Lung (tissue), 12 donors: ENCODE results near the gene THEM5. TPM values are rescaled to one million over a fixed set of nuclear protein-coding genes. Genes with fewer than 3 reads are reported as not detected.

Experiments
- ATAC-seq: fragments of 200-7000 bp; cut with Tn5 transposase; one replicate; pipeline ENCODE4 v1.9.1; 2020; ENCODE audit warnings: moderate number of reproducible peaks; ENCODE audit not compliant: insufficient read depth, low FRiP score
- DNase-seq, 3 donors: peaks; one replicate each; pipeline ENCODE4 v3.0.0-alpha.2; 2013 to 2017
- H3K27ac ChIP-seq, 2 donors: one replicate each; pipeline ENCODE4 v1.5.1; 2013; ENCODE audit warnings: mild to moderate bottlenecking in 2 of 2, moderate library complexity in 2 of 2, control low read depth in 1 of 2, inconsistent platforms in 1 of 2, low read depth in 1 of 2, low read length in 1 of 2
- H3K27me3 ChIP-seq, 3 donors: one replicate each; pipeline ENCODE4 v1.5.1; 2013; ENCODE audit warnings: low read length in 2 of 3; ENCODE audit not compliant: control insufficient read depth in 3 of 3, insufficient read depth in 3 of 3
- H3K36me3 ChIP-seq, 4 donors: one replicate each; pipeline ENCODE4 v1.5.1; 2013; ENCODE audit warnings: low read length in 4 of 4, mild to moderate bottlenecking in 1 of 4, moderate library complexity in 1 of 4; ENCODE audit not compliant: control insufficient read depth in 4 of 4, insufficient read depth in 4 of 4
- H3K4me1 ChIP-seq, 5 donors: one replicate each; pipeline ENCODE4 v1.5.1; 2013; ENCODE audit warnings: low read length in 5 of 5, mild to moderate bottlenecking in 2 of 5, moderate library complexity in 1 of 5; ENCODE audit not compliant: control insufficient read depth in 5 of 5, insufficient read depth in 5 of 5
- H3K4me3 ChIP-seq: one replicate; pipeline ENCODE4 v1.5.1; 2013; ENCODE audit warnings: mild to moderate bottlenecking, control low read depth, moderate library complexity
- H3K9ac ChIP-seq, 2 donors: one replicate each; pipeline ENCODE4 v1.5.1; 2013; ENCODE audit warnings: low read length in 2 of 2, control low read depth in 1 of 2; ENCODE audit not compliant: insufficient read depth in 1 of 2
- H3K9me3 ChIP-seq, 4 donors: one replicate each; pipeline ENCODE4 v1.5.1; 2013; ENCODE audit warnings: low read length in 3 of 4, mild to moderate bottlenecking in 1 of 4, moderate library complexity in 1 of 4; ENCODE audit not compliant: control insufficient read depth in 4 of 4, insufficient read depth in 3 of 4
- WGBS, 2 donors: extraction: QIAGEN DNeasy Blood & Tissue Kit; methylation state at CpG; one replicate each; pipeline ENCODE4 v1.1.7; 2013; 5-methylcytosine and 5-hydroxymethylcytosine counted together
- polyA plus RNA-seq, 2 donors: library from polyadenylated mRNA; stranded (reverse); fragments of 200-250 nt; gene quantifications; one replicate each; pipeline ENCODE4 v1.2.1, GENCODE V29; 2013
- total RNA-seq, 2 donors: library from RNA; depleted of rRNA in 1 of 2; stranded (reverse); fragments of >200 nt in 1 of 2; gene quantifications; one replicate each; pipeline ENCODE4 v1.2.1, GENCODE V29; 2014 to 2021
- TF ChIP-seq, protein P1 (sequence below): IDR thresholded peaks from 2 replicates; pipeline ENCODE4 v1.5.1; 2012; ENCODE audit warnings: mild to moderate bottlenecking; ENCODE audit errors: control extremely low read depth, extremely low read depth
- donor health status: control.
- donor health status: control.
- donor health status: Bipolar disorder and iron deficiency.
- donor health status: healthy.
- donor health status: DM: yes; HTN: yes; CAD: no.

THEM5 gene
- total and polyA plus RNA-seq, 4 donors, result not detected

DNA sequence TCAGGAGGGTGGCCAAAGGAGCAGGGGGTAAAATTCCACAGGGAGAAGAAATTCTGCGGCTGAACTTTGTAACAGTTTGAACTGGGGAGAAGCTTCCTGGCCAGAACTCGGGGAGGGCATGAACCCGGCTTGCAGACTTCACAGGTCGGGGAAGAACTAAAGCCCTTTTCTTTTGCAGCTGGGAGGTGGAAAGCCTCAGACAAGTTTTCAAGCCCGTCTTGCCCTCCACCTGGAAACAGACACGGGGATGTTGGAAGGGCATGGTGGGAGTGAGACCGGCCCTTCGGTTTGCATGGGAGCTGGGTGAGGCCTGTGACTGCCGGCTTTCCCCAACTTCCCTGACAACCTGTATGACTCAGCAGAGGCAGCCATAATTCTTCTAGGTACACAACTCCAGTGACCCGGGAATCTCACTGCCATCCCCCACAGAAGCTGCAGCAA, 44.5 kb upstream of the THEM5 start:
- DNase-seq (no peak), ATAC-seq (no peak)
- peaks cover 0 to 3% (median 0%) of the 10 kb centered on the region in 4 donors for H3K9me3 ChIP-seq
- peaks cover 2 to 8% (median 5%) of the 10 kb centered on the region in 4 donors for H3K36me3 ChIP-seq
- TF ChIP-seq, protein P1, sequence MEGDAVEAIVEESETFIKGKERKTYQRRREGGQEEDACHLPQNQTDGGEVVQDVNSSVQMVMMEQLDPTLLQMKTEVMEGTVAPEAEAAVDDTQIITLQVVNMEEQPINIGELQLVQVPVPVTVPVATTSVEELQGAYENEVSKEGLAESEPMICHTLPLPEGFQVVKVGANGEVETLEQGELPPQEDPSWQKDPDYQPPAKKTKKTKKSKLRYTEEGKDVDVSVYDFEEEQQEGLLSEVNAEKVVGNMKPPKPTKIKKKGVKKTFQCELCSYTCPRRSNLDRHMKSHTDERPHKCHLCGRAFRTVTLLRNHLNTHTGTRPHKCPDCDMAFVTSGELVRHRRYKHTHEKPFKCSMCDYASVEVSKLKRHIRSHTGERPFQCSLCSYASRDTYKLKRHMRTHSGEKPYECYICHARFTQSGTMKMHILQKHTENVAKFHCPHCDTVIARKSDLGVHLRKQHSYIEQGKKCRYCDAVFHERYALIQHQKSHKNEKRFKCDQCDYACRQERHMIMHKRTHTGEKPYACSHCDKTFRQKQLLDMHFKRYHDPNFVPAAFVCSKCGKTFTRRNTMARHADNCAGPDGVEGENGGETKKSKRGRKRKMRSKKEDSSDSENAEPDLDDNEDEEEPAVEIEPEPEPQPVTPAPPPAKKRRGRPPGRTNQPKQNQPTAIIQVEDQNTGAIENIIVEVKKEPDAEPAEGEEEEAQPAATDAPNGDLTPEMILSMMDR, result no peak
- 57 to 79% methylated on average over 10 of the region's 10 CpGs for WGBS, 2 donors
- no peak overlapping the region for H3K9ac ChIP-seq
- H3K4me1 ChIP-seq, result peaks cover 0 to 11% (median 0%) of the 10 kb centered on the region in 5 donors
- no peaks in the 10 kb centered on the region for H3K27me3 ChIP-seq
- no peak overlapping the region for H3K27ac ChIP-seq
- H3K4me3 ChIP-seq, result no peak overlapping the region

GRCh38 chr1:151893176-151893924, 39.8 kb upstream of the THEM5 start:
- no peak overlapping the region for H3K4me3 ChIP-seq
- WGBS, 2 donors, result 94 to 98% methylated on average over 9 of the region's 9 CpGs
- H3K27me3 ChIP-seq, result no peaks in the 10 kb centered on the region
- no peak overlapping the region for H3K27ac ChIP-seq
- DNase-seq, result no peak
- H3K4me1 ChIP-seq, result peaks cover 0 to 8% (median 0%) of the 10 kb centered on the region in 5 donors
- TF ChIP-seq, protein P1, result no peak
- no peaks in the 10 kb centered on the region for H3K9me3 ChIP-seq
- ATAC-seq, result no peak
- peaks cover 2 to 15% (median 8%) of the 10 kb centered on the region in 4 donors for H3K36me3 ChIP-seq
- H3K9ac ChIP-seq, result no peak overlapping the region

DNA sequence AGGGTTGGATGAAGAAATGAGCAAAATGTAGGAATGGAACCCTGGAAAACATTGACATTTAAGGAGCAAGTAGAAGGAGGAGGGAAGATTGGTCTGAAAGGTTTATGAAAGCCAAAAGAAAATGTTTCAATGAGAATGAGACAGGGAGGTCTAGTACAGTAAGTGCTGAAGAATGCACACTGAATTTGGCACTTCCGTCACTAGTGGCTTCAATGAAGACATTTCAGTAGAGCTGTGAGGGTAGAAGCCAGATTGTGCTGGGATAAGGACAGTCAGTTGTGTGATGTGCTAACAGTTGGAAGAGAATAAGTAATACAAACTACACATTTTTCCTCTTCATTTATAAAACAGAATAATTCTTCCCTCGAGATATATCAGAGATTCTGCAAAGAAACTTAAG, 38.7 kb upstream of the THEM5 start:
- Histone ChIP-seq H3K4me1 (no peaks in the 10 kb centered on the region), H3K27me3 (no peaks in the 10 kb centered on the region), H3K4me3 (no peak overlapping the region), H3K36me3 (peaks cover 2 to 15% (median 10%) of the 10 kb centered on the region in 4 donors), H3K9ac (no peak overlapping the region), H3K9me3 (no peaks in the 10 kb centered on the region), H3K27ac (no peak overlapping the region)
- ATAC-seq (no peak), DNase-seq (no peak)
- 93 to 94% methylated on average over 2 of the region's 2 CpGs for WGBS, 2 donors
- TF ChIP-seq, protein P1, result no peak
